ENCODE measurements around the gene AKR1B1.
A peak's percentile ranks its signal among the peaks of the same experiment; 100 is the strongest.

Gene AKR1B1

DNA sequence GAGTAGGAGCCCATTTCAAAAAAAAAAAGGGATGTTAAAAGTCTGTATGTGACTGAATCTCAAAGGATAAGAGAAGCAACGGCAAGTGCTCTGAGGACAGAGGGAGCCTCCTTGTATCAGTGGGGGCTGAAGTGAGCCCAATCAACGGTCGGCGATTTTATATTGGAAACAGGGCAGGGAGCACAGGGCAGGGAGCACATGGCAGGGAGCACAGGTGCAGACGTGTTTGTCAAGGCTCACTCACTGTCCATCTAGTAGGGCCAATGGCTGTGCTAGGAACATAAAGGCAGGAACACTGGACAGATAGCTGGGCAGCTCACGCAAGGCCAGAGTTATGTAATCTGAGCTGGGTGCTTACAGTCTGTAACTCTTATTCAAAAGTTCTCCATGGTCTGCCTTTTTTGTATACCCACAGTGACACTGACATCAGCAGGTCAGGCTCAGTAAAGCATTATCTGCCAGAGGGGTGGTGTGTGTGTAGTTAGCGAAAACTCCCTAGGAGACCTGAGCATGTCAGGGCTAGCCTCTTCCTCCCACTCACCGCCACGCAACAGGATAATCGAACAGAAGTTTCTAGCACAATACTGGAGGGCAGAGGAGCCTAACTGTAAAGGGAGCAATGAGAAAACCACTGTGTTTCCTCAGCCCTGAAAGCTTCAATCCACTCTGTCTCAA lies 15.4 kb downstream of the AKR1B1 start:
- no peak for DNase-seq

DNA sequence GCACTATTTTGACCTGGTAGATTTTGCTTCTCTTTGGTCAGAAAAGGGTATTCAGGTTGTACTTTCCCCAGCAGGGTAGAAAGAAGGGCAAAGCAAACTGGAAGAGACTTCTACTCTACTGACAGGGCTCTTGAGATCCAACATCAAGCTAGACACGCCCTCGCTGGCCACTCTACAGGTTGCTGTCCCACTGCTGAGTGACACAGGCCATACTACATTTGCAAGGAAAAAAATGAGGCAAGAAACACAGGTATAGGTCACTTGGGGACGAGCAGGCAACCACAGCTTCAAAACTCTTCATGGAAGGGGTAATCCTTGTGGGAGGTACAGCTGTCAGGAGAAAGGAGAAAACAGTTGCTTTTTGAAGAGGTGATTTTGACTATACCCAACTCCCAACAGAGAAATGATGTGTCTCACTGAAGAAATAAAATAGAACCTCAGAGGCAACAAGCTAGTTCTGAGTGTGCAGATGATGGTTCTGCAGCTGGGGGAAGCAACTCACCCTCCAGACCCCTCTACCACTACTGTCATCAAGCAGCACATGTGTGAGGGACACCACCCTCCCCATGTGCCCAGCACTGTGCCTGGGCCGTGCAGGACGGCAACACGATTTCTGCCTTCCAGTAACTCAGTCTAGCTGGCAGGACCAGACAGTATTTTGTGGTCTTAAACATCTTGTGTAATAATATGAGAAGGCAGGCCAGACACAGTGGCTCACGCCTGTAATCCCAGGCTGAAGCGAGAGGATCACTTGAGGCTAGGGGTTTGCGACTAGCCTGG lies 16.3 kb downstream of the AKR1B1 start:
- no peak for DNase-seq

DNA sequence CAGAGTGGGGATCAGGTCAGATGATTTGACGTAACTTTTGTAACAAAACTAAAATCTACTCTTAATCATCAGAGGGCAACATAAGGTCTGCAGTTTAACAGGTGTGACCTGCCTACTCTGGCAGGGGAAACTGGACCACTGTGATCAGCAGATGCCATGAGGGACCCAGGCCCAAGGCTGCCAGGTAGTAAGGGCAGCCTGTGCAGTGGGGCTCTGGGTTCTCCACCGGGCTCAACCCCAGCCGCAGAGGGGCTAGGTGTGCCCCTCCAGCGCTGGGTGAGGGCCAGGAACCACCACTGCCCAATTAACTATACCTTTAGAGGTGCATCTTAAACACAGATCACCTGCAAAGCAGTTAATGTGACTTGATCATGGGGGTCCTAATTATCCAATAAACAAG lies 17.6 kb downstream of the AKR1B1 start:
- no peak for DNase-seq

DNA sequence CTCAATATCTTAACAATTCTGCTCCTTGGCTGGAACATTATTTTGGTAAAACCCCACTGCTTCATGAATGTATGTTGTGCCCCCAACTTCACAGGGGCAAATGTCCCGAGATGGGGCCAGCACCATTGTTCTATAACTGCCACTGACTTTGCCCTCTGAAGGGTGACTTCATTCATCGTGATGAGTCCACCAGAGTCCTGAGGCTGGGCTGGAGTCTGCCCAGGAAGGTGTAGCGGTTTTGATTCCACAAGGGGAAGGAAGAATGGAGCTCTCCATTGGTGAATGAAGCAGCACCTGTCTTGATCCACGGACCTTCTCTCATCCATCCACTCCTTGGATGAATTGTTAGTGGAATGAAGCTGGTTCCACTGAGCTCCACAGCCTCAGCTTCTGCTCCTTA lies 18.4 kb downstream of the AKR1B1 start:
- DNase-seq, result no peak

DNA sequence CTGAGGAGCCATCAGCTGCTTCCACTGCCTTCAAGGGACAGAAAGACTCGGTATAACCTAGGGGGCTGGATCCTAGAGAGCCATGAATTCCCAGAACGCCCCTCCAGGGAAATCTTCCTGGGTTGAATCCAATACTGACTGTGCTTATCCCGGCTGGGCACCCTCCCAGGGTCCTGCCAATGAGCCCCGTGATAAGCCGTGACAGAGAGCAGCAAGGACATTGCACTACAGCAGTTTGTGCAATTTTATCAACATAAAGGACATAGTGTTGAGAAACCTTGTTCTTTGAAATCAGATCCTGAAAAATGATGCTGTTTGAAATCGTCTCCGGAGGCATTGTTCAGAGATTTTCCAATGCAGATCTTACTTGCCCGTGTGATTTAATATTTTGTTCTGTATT lies 18.8 kb downstream of the AKR1B1 start:
- DNase-seq, result no peak

DNA sequence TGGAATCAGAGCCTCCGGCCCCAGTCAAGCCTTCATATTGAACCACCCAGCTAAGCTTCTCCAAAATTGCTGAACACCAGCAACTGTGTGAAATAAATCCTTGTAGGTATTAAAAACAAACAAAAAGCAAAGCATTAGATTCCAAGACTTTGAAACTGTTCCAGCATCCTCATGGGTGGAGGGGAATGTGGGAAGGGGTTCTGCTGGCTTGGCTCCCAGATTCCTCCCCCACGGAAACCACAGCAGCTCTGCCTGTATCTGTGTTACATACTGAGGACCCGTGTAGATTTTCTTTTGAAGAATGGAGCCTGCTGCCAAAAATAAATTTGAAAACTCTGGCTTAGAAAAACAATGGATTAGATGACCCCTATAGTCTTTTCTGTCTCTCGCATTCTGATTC lies 20.0 kb downstream of the AKR1B1 start:
- DNase-seq, result no peak

DNA sequence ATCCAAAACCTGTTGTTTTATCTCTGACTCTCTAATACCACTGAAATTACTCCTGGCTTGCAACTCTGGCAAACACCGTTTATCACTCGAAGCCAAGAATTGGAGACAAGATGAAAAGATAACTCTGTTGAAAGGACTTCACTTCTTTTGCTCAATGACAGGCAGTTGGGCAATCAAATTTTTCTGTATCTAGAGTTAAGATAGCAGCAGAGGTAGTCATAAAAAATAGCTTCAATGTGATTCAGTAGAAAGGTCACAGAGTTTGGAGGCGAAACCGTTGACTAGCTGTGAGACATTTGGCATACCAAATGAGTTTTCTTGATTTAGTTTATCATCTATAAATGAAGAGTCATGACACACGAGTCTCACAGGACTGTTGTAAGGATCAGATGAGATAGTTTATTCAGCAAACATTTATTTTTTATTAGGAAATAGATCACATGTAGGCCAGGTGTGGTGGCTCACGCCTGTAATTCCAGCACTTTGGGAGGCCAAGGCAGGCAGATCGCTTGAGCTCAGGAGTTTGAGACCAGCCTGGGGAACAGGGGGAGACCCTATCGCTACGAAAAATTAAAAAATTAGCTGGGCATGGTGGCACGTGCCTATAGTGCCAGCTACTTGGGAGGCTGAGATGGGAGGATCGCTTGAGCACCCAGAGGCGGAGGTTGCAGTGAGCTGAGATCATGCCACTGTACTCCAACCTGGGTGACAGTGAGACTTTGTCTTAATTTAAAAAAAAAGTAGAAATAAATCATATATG lies 23.6 kb downstream of the AKR1B1 start:
- no peak for DNase-seq

DNA sequence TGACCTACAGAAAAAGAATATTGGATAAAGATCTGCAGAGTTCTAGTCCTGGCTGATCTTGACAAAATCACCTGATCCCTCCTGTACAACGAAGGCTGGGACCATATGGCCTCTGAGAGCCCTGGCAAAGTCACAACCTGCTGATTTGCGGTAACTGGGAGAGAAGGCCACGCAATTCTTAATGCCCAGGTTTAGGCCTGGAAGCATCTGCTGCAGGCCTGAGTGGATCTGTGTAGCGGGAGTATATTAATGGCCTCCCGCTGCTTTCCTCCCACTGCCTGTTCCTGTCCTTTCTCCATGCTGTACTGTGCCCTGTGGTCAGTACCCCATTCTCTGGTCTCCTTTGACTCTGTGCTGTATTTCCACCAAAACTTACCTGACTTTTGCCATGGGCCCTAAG lies 24.2 kb downstream of the AKR1B1 start:
- no peak for DNase-seq

DNA sequence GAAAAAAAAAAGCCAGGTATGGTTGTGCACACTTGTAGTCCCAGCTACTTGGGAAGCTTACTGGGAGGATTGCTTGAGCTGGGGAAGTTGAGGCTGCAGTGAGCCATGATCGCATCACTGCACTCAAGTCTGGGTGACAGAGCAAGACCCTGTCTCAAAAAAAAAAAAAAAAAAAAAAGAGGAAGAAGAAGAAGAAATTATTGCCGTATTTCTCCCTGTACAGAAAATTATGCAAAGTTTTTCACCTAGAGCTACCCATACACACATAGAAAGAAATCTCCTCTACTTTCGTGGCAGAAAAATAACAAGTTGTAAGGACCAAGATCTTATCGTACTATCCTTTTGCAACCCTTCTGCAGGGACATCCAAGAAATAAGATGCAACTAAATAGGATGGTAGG lies 25.5 kb downstream of the AKR1B1 start:
- DNase-seq, result no peak

DNA sequence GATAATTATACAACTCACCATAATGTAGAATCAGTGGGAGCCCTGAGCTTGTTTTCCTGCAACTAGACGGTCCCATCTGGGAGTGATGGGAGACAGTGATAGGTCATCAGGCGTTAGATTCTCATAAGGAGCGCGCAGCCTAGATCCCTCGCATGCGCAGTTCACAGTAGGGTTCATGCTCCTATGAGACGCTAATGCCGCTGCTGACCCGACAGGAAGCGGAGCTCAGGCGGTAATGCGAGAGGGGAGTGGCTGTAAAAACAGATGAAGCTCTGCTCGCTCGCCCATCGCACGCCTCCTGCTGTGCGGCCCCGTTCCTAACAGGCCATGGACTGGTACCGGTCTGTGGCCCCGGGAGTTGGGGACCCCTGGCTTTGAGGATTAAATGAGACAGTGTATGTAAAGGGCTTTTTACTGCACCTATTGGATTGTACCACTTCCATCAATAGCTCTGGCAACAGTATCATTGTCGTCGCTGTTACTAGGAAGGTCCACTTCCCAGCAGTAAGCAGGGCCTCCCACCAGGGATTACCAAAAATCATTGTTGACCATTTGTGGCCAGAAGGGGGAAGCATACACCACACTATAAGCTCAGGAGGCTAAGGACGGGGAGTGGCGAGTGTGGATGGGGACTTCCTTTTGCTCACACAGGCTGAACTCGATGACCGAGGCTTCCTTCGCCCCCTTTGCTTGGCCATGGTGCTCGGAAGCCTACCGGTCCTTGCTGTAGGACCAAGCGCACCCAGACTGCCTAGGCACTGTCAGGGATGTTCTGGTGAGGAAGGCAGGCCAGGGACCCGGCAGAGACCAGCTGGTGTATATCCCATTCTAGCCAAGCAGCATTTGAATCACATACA lies 26.4 kb downstream of the AKR1B1 start:
- DNase-seq, result peak; percentile 67

DNA sequence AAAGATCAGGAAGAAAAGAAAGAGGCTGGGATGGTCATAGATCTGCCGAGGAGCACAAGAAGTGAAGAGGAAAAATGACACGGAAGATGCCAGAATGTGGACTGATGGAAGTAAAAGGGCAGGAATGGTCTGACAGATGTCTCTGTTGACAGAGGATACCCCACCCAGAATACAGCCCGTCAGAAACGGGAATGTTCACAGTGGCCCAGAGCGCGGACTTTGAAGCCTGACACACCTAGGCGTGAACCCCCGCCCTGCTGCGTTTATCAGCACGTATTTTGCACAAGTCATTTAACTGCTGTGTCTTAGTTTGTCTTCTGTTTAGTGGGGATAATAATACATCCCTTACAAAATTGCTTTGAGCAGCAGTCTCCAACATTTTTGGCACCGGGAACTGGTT lies 27.1 kb downstream of the AKR1B1 start:
- DNase-seq, result no peak

DNA sequence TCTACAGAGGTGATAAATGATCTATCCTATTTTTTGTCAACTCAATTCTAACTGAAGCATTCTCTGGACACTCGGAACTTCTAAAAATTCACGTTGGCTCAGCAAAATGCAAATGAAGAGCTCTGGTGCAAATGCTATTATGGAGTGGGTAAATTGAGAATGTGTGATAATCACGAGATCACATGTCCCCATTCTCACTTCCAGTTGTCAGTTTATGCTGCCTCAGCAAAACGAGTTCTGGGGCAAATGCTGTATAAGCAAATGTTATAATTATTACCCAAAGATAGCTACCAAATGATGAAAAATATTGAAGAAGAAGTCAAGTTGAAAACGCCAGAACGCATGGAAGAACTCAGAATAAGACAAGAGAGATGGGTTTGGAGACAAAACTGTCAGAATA lies 29.4 kb downstream of the AKR1B1 start:
- DNase-seq, result no peak

DNA sequence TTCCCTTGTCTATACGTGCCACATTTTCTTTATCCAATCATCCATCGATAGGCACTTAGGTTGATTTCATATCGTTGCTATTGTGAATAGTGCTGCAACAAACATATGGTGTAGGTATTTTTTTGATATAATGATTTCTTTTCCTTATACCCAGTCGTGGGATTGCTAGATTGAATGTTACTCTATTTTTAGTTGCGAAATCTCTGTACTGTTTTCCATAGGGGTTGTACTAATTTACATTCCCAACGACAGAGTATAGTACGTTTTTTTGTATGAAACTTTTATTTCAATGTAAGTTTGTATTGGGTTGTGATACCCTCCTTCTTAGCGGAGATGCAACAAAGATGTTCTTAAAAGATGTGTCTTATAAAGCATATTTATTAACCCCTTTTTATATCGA lies 30.0 kb downstream of the AKR1B1 start:
- no peak for DNase-seq

DNA sequence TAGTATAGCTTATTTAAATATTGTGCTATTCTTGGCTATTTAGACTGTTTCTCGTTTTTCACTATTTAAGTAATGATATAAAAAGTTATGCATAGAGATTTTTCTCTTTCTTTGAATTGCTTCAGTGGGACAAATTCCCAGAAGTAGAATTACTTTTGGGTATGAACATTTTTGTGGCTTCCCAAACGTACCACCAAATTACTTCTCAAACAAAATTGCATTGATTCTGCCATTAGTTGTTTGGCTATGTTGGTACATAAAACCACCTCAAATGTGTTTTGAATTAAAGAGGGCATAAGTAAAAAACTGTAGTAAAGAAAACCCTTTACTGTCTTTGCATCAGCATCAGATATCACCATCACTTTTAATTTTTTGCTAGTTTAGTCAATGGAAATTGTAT lies 31.0 kb downstream of the AKR1B1 start:
- DNase-seq, result no peak

DNA sequence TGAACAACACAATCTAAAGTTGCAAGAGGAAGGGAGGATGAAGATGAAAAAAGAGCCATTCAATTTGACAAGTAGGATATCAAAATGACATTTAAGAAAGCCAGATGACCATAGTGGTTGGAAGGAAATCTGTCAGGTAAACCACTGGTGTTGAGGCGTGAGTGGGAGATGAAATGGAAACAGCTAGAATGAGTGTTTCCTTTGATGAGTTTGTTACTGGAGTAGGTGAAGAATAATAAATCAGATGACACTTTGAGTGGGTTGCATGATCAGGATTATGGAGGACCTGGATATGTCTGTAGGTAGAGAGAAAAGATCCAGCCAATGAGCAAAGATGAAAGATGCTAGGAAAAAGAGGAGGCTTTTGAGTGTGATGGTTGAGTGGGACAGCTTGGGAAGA lies 33.1 kb downstream of the AKR1B1 start:
- no peak for DNase-seq

DNA sequence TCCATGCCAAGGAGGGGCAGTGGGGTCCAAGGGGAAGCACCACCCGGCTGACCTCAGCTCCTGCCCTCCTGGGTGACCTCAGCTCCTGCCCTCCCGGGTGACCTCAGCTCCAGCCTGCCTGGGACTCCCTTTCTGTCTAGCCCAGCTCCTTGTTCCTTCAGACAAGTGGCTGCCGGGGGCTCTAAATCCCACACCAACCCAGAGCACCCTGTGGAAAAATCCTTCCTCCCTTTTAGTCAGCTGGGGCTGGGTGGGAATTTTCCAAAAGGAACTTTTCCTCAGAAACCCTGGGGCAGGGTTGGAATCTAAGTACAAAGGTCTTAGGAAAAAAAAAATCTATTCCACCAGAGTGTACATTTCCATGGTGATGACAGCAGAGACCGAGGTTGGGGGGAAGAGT lies 36.3 kb downstream of the AKR1B1 start:
- no peak for DNase-seq

DNA sequence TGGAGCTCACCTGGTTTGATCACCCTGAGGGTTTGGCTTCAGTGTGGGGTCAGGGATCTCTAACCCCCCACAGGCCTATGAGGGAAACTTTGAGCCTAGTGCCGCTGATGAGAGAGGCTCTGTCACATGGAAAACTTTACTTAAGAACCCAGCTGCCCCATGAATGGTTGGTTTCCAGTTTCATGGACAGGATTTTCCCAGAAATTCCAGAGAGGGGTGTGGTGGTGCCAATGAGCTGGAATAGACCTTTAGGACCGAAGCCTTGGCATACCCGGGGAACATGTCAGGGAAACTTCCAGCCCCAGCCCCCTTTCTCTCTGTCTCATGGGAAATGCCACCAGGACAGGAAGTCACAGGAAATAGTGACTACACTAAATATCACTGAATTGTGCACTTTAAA lies 36.9 kb downstream of the AKR1B1 start:
- no peak for DNase-seq

DNA sequence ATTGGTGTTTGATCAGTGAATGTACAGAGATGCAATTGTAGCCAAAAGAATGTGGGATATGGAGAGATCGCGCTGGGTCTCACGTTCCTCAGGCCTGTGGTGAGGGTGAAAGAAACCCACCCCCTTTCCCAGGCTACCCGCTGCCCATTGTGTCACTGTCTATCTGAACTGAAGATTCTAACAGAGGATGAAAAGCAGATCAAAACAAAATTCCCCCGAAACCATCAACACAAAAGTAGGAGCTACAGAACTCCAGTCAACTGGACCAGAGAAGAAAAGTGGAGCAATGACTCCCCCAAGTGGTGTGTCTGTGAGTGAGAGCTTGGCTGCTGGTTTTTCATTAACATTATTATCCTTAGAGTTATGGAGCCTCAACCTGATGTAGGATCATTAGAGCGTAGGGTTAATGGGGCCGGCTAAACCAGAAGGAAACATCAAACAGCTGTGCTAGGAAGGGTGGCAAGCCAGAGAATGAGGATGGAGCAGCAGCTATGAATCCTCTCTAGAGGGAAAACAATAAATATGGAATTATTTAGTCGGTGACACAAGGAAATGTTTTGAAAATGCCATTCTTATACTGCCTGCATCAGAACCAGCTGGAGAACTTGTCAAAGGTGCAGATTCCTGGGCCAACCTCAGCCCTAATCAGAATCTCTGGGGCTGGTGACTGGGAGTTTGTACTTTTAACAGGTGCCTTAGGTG lies 38.3 kb downstream of the AKR1B1 start:
- DNase-seq, result no peak

DNA sequence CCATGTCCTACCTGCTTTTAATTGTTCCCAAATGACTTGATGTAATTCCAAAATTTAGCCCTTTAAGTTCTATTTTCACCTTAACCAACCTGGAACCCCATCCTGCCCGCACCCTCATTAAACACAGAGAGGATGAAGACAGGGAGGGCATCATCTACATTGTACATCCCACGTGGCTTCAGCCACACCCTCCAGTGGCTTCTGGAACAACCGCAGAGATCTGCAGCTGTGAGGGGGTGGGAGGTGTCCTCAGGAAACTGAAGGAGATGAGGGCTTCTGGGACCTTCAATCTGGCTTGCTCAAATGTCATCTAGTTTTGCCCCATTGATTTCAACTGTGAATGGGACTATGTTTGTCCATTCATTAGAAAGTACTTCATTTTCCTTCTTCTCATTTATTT lies 39.0 kb downstream of the AKR1B1 start:
- no peak for DNase-seq

DNA sequence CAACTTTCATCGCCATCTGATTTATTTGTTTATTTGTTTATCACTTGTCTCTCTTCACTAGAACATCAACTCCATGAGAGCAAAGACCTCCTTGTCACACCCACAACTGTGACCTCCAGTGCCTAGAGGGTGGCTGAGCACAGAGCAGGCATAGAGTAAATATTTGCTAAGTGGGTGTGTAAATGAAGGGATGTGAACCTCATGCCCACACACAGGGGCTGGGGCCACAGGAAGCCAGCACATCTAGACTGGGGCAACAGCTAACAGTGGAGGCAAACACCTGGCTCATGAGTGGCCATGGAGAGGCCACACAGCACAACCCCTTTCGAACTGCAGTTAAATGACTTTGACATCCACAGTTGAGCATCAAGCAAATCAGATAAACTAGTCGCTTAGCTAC lies 39.8 kb downstream of the AKR1B1 start:
- no peak for DNase-seq

DNA sequence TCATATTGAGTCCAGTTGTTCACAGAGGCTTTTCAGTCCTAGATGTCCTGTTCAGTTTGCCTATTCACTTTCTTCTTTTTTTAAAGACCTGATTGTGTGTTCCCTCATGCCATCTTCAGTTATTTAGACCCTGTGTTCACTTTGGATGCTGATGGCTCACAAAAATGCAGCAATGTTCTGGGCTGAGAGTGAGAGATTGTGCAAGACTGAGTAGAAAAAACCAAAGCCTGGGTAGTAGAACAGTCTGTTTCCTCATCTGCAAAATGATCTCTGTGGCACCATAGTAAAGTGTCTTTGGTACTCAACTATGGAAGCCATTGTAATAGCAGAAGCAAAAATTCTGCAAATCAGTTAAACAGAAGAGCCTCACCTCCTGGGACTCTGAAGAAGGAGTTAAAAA lies 43.2 kb downstream of the AKR1B1 start:
- DNase-seq, result no peak

DNA sequence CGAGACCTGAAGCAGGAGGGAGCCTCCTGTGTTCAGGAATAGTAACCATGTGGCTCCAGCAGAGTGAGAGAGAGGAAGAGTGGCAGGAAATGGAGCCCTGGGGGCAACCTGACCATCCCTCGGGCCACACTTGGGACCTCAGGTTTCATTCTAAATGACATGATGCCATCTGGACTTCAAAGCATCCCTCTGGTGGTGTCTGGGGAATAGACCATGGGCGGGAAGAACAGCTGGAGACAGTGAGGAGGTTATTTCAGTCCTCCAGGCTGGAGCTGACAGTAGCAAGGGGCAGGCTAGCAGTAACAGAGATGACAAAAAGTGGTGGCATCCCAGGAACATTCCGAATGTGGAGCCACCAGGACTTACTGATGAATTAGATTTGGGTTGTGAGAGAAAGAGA lies 44.8 kb downstream of the AKR1B1 start:
- no peak for DNase-seq

DNA sequence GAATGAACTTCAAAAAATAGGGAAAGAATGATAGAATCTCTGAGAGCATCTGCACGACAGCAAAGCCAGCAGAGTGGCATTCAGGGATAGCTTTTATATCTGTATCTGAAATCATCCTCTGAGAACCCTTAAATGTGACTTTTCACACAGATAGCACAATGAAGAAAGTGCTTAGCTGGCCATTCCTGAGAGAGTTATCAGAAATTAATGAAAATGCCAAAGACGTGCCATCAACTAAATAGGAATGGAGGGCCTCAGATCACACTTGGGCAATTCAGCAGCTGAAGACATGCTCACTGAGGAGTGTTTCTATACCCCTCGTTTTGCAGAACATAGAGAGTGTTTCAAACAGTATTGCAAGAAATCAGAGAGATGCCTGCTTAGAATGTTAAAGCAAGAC lies 51.6 kb downstream of the AKR1B1 start:
- DNase-seq, result no peak
